H1 (cell line): ENCODE measurements around the gene LMNB1. TPM values are rescaled to one million over a fixed set of nuclear protein-coding genes. Genes with fewer than 3 reads are reported as not detected.

Source experiments
- CBX8 ChIP-seq: fragments of 300-800, 300-1000 bp; sonication (generic); IDR thresholded peaks from 2 replicates; pipeline ENCODE4 v1.7.1; 2016; ENCODE audit warnings: low read depth, low read length, borderline replicate concordance
- CEBPB ChIP-seq: IDR thresholded peaks from 2 replicates; pipeline ENCODE4 v1.6.1; 2012; ENCODE audit warnings: low read depth, low read length
- CHD1 ChIP-seq: IDR thresholded peaks from 2 replicates; pipeline ENCODE4 v1.6.1; 2012; ENCODE audit warnings: low read depth, low read length, improper control_type of control experiment
- CTBP2 ChIP-seq: IDR thresholded peaks from 2 replicates; pipeline ENCODE4 v1.7.0; 2011; ENCODE audit warnings: borderline replicate concordance, mild to moderate bottlenecking, moderate library complexity, mixed read lengths, low read length; ENCODE audit not compliant: insufficient read depth, insufficient read length
- GABPA ChIP-seq: IDR thresholded peaks from 2 replicates; pipeline ENCODE4 v1.6.1; 2011; ENCODE audit warnings: mild to moderate bottlenecking, low read length, moderate library complexity, borderline replicate concordance; ENCODE audit not compliant: insufficient read depth
- GTF2F1 ChIP-seq: IDR thresholded peaks from 2 replicates; pipeline ENCODE4 v1.6.1; 2012; ENCODE audit warnings: low read depth, low read length, improper control_type of control experiment, borderline replicate concordance
- NANOG ChIP-seq: IDR thresholded peaks from 2 replicates; pipeline ENCODE4 v1.6.1; 2011; ENCODE audit warnings: low read length, low read depth, mild to moderate bottlenecking, inconsistent platforms; ENCODE audit not compliant: insufficient read depth, poor library complexity, severe bottlenecking
- NRF1 ChIP-seq: IDR thresholded peaks from 2 replicates; pipeline ENCODE4 v1.6.1; 2011; ENCODE audit warnings: mild to moderate bottlenecking, low read depth, low read length, improper control_type of control experiment
- POLR2A ChIP-seq, 2 experiments: IDR thresholded peaks; 1 replicate in 1 of 2; 2 replicates in 1 of 2; pipeline ENCODE4 v1.6.1; 2011; ENCODE audit warnings: low read depth in 2 of 2, low read length in 2 of 2, mild to moderate bottlenecking in 2 of 2; ENCODE audit errors: control extremely low read depth in 1 of 2
- POU5F1 ChIP-seq: IDR thresholded peaks from 2 replicates; pipeline ENCODE4 v1.6.1; 2011; ENCODE audit warnings: low read depth, mild to moderate bottlenecking, low read length, moderate library complexity
- SIRT6 ChIP-seq: IDR thresholded peaks from one replicate; pipeline ENCODE4 v1.7.1; 2012; ENCODE audit warnings: low read length, inconsistent platforms
- SP2 ChIP-seq: IDR thresholded peaks from 2 replicates; pipeline ENCODE4 v1.6.1; 2012; ENCODE audit warnings: mild to moderate bottlenecking, low read length, inconsistent platforms
- TEAD4 ChIP-seq: IDR thresholded peaks from 2 replicates; pipeline ENCODE4 v1.6.1; 2012; ENCODE audit warnings: low read depth, low read length, inconsistent platforms, mixed read lengths
- polyA plus RNA-seq, 7 experiments: library from polyadenylated mRNA; depleted of rRNA in 3 of 7; stranded (reverse) in 5 of 7; unstranded in 2 of 7; fragments of >200 nt in 5 of 7; fragments of 200-250 nt in 2 of 7; gene quantifications; 1 replicate in 5 of 7; 2 replicates in 1 of 7; 4 replicates in 1 of 7; pipeline versions ENCODE4 v1.2.1 to v1.2.3, GENCODE V29; 2011 to 2013; ENCODE audit warnings: missing spikeins in 2 of 7, mixed read lengths in 2 of 7
- total RNA-seq: library from RNA; stranded (reverse); fragmentation: NEBNext Ultra II Directional; extraction: Animal tissue kit (Norgen Biotek cat#: 25700); gene quantifications from 2 replicates; pipeline ENCODE4 v1.2.1, GENCODE V29; 2021
- TF ChIP-seq, protein P1 (sequence below): IDR thresholded peaks from 2 replicates; pipeline ENCODE4 v1.6.1; 2012; ENCODE audit warnings: inconsistent platforms

LMNB1 gene
- total and polyA plus RNA-seq, 2 of the 8 experiments (the other 6 are each of a cell fraction or from before 2014, with no cell fraction given) = 73.5 to 225 TPM

DNA sequence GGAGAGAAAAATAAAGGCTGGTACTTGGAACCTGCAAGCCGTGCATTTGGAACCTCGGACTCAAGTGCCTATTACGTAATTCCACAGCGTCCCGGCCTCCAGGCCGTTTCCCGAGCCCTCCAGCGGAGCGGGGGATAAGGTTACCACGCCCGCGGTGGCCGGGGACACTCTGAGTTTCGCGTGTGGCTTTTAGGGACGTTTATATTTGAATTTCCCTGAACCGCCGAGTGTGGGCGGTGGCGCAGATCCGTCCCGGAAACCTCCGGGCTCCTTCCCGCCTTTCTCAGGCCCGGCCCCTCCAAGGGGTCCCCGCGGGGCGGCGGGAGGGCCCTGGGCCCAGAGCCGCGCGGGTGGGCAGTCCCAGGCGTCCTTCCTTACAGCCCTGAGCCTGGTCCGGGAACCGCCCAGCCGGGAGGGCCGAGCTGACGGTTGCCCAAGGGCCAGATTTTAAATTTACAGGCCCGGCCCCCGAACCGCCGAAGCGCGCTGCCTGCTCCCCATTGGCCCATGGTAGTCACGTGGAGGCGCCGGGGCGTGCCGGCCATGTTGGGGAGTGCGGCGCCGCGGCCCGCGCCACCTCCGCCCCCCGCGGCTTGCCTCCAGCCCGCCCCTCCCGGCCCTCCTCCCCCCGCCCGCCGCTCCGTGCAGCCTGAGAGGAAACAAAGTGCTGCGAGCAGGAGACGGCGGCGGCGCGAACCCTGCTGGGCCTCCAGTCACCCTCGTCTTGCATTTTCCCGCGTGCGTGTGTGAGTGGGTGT is at the start of gene LMNB1 (continued):
- TF ChIP-seq, protein P1, sequence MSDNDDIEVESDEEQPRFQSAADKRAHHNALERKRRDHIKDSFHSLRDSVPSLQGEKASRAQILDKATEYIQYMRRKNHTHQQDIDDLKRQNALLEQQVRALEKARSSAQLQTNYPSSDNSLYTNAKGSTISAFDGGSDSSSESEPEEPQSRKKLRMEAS = peak; percentile 82; the same call in 1 of the 2 replicates
- TF ChIP-seq POU5F1 (no peak), SP2 (no peak), TEAD4 (peak; percentile 8; the same call in 1 of the 2 replicates), NRF1 (no peak), CEBPB (peak; percentile 91), NANOG (no peak), CTBP2 (no peak), CHD1 (peak; percentile 72; the same call in 1 of the 2 replicates), CBX8 (no peak), GABPA (no peak), POLR2A (IDR thresholded peaks at IDR 0.05; ENCODE audit: control extremely low read depth in 1 of 2, low read depth in 2 of 2, low read length in 2 of 2) (peak; percentile 77 to 95), SIRT6 (no peak), GTF2F1 (0 out of 2 replicates have a peak, but pooled peaks have one; percentile 13)
- TF ChIP-seq, all 59 proteins: peak for 20
